Esophagus muscularis mucosa (tissue), 3 donors: ENCODE measurements around the gene PRKAG2.

Experiments
- CTCF ChIP-seq, 3 experiments: fragments of 200-600 bp in 2 of 3; fragments of 450-650 bp in 1 of 3; sonication (generic) in 2 of 3; IDR thresholded peaks; one replicate each; pipeline ENCODE4 v1.5.1; 2017 to 2019; ENCODE audit warnings: antibody characterized with exemption in 3 of 3, mild to moderate bottlenecking in 2 of 3, moderate library complexity in 1 of 3
- POLR2A ChIP-seq: fragments of 450-650 bp; IDR thresholded peaks from one replicate; pipeline ENCODE4 v1.6.1; 2017; ENCODE audit warnings: antibody characterized with exemption, moderate library complexity, mild to moderate bottlenecking, low read depth

DNA sequence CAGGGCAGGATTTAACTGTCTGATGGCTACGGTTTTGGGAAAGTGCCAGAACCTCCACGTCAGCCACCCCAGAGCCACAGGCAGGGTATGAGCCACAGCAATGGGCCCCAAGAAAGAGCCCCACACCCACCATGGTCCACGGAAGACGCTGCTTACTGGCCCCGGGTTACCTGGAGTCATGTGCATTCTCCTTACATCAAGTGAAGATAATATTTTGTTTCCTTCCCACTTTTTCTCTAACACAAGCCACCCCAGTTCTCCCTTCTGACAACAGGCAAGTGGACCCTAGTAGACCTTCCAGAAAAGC, 67.1 kb downstream of the PRKAG2 start:
- TF ChIP-seq POLR2A, result no peak
- TF ChIP-seq CTCF (IDR thresholded peaks at IDR 0.05), result no peak
